Measurements from ENCODE around the gene TULP4.
"Not testable (repeated sequence)": the region's sequence is repeated elsewhere in the genome, so short reads cannot be mapped to it uniquely, and the experiment has no call there.

TULP4 gene

DNA sequence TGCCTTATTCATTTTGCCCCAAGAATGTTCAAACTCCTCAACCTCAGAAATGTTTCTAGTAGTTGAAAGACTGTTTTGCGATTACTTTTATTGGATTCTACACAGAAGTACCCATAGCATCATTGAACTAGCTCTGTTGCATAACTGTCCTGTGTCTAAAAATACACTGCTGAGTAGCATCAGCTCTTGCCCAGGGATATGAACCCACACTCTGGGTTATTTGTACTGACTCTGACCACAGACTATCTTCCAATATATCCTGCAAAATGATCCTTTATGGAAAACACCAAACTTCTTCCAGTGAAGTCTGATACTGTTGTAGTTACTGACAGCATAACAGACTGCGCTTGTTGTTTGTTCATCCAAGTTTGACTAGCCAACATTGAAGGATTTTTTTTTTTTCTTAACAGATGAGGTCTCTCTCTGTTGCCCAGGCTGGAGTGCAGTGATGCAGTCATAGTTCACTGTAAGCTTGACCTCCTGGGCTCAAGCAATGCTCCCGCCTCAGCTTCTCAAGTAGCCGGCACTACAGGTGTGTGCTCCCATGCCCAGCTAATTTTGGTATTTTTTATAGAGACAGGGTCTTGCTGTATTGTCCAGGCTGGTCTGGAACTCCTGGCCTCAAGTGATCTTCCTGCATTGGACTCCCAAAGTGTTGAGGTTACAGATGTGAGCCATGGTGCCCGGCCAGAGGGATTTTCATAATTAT is 49.9 kb downstream of the TULP4 start:
- no peak for DNase-seq

DNA sequence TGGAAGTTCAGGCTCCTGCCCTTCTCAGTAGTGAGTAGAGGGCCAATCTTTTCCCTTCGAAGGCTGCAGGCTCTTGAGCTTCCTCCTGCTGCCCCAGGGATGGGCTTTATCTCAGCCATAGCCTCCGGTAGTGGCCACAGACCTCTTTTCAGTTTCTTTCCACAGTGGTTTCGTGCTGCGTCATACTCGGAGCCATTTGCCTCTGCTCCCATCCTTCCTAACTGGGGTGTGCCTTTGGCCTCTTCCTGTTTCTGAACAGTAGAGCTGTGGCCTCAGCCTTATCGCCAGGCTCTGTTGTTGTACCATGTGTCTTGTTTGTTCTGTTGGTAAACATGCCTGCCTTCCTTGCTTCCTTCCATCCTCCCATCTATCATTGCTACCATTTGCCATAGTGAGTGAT is 54.1 kb downstream of the TULP4 start:
- peak; percentile 14 to 17 for DNase-seq

DNA sequence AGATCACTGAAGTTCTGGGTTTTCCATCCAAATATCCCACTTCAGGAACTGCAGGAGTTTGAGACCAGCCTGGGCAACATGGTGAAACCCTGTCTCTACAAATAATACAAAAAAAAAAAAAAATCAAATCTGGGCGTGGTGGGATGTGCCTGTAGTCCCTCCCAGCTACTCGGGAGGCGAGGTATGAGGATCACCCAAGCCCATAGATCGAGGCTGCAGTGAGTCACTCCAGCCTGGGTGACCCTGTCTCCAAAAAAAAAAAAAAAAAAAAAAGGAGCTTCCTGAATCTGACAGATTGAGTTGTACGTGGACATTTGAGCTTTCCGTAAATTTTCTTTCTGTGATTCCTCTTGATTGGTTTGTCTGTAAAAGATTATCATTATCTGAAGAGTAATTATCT is 55.6 kb downstream of the TULP4 start:
- no peak for DNase-seq

- no peak for DNase-seq
These were observed 57.0 kb downstream of the TULP4 start for GRCh38 chr6:158369241-158369640.

- DNase-seq: no peak
These were observed 58.5 kb downstream of the TULP4 start for GRCh38 chr6:158370805-158371204.

DNA sequence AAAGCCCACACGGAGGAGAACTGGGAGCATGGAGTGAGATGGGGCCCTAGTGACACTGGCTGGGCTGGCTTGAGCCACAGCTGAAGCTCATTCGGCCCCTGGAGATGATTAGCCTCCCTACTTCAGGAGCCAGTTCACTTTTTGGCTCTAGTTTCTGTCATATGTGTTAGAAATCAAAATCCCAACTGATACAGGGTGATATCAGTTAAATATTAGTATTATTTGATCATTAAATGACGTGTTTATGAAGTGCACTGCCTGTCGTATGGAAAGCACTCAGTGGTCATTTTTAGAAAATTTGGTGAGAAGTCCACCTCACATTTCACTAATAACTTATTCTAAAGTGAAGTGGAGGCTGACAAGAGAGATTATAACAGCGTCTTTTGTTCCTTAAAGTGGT is 59.0 kb downstream of the TULP4 start:
- DNase-seq: no peak

GRCh38 chr6:158372574-158372973 is 60.3 kb downstream of the TULP4 start:
- peak; percentile 28 to 48 for DNase-seq

GRCh38 chr6:158373214-158373613 is 60.9 kb downstream of the TULP4 start:
- no peak for DNase-seq

DNA sequence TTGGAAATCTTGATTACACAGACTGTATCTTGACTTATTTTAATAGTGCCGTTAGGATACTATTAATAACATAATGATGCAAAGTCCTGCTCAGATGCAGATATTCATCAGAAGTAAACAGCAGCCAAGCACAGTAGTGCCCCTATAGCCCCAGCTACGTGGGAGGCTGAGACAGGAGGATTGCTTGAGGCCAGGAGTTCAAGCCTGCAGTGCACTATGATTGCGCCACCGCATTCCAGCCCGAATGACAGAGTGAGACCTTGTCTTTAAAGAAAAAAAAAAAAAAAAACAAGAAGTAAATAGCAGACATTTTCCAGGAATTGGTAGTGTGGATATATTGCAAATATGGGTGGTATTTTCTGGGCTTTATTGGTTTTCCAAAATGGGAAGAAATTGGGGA is 61.8 kb downstream of the TULP4 start:
- no peak for DNase-seq

DNA sequence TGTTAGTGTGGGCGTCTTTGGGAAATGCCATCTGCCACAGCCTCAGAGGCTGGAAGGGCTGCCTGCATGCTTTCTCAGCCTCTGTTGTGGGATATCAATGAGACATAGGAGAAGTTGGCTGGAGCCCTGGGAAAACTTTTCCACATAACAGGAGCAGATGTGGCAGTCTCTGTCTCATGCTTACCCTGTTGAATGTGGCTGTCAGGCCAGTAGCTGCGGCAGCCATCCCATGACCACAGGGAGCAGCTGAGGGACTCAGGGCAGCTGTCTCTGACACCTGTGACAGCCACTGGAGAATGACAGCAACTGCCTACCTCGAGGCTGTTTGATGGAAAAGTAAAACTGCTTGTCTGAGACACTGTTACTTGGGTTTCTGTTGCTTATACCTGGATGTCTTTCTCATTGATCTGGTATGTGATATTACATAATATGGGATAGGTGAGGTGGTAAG is 64.4 kb downstream of the TULP4 start:
- DNase-seq: peak in 1 of 2 donors; percentile 23

- no peak for DNase-seq
These were observed 65.6 kb downstream of the TULP4 start for GRCh38 chr6:158377860-158378259.

DNA sequence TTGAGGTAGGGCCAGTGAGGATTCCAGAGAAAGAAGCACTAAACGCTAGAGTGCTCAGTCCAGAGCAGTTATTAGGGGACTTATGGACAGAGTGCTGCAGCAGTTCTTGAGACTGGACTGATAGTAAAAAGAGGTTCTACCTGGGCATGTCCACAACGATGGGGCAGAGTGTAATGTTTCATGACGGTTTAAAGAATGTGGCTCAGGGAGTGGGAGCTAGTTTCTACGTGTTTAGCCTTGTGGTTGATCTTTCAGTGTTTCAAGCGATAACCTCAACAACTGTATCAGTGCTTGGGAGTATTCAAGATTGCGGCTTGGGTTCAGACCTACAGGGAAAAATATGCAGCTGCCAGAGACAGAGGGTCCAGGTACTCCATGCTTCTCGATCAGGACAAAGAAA is 67.1 kb downstream of the TULP4 start:
- DNase-seq: no peak

GRCh38 chr6:158381214-158381613 is 68.9 kb downstream of the TULP4 start:
- no peak for DNase-seq

DNA sequence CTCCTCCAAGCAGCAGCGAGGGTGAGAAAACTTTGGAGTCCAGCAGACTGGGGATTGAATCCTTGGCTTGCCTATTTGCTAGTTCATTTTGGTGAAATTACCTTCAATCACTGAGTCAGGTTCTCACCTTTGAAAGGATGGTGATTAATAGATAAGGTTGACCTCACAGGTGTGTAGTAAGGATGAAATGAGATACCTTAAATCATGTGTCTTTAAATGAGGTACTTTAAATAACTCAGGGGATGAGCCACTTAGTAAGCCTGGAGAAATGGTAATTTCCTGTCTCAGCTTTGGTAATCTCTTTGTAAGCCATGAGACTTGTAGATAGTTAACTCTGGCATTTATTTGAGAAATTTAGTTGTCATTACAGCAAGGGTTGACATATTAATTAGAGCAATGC is 70.2 kb downstream of the TULP4 start:
- no peak for DNase-seq

DNA sequence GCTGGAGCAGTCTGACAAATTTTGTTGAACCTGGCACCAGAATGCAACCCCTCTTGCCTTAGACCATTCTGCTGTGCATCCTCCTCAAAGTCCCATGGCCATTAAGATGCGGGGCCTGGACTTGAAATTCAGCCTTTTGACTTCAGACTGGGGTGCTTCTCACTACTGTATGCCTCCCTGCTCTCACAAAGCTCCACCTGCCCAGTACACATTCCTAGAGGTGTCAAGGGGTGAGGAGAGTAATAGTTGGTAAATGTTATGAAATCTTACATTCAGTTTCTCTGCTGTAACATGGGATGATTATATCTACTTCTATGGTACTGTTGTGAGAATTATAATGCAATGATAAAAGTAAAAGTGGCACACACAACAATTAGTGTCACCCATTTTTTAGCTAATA is 70.8 kb downstream of the TULP4 start:
- DNase-seq: no peak

DNA sequence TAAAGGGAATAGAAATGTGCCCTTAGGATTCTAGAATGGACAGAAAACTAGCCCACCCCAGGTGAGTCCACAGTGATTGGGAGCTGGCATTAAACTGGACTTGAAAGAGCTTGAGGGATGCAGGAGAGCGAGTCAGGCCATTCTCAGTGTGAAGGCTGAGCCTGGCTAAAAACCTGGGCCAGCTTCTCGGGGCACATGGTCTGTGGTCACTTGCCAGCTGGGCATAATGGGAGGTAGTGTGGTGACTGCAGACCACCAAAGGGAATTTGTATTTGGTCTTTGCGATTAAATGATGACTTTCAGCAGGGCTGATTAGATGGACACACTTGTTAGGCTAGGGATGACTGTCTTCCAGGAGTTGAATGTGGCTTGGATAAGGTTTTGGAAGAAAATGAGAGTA is 71.3 kb downstream of the TULP4 start:
- no peak for DNase-seq

- no peak for DNase-seq
These were observed 72.4 kb downstream of the TULP4 start for GRCh38 chr6:158384671-158385110.

- DNase-seq: no peak
These were observed 74.8 kb downstream of the TULP4 start for GRCh38 chr6:158387036-158387435.

DNA sequence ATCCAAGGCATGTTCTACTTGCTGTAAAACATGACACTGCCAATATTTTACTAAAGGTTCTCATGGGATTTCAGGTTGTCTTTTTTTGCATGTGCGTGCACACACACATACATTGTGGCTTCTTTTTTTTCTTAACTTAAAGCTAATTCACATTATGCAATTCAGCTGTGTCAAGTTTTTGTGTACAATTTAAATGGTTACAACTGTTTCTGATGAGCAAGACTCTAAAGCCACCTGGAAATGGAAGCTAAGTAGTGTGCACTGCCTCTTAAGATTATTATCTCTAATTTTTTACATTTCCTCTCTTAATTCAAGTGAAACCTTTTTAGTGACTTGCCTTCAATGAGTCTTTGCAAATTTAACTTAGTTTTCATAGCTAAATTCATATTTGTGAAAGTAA is 75.3 kb downstream of the TULP4 start:
- no peak for DNase-seq

DNA sequence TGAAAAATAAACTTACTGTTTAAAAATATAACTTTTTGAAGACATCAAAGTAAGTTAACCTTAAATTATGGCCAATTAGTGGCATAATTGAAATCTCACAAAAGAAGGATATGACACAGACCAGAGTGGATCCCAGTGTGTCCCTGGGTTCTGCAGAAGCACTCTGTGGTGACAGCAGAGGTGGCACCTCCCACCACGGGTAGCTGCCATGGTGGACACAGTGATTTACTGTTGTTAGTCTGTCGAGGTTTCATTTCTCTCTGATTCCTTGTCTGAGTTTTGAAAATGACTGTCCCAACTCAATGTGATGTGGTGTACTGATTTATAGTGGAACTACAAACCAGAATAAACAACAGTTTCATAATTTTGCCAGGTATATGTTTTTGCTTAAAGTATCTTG is 76.5 kb downstream of the TULP4 start:
- no peak for DNase-seq

DNA sequence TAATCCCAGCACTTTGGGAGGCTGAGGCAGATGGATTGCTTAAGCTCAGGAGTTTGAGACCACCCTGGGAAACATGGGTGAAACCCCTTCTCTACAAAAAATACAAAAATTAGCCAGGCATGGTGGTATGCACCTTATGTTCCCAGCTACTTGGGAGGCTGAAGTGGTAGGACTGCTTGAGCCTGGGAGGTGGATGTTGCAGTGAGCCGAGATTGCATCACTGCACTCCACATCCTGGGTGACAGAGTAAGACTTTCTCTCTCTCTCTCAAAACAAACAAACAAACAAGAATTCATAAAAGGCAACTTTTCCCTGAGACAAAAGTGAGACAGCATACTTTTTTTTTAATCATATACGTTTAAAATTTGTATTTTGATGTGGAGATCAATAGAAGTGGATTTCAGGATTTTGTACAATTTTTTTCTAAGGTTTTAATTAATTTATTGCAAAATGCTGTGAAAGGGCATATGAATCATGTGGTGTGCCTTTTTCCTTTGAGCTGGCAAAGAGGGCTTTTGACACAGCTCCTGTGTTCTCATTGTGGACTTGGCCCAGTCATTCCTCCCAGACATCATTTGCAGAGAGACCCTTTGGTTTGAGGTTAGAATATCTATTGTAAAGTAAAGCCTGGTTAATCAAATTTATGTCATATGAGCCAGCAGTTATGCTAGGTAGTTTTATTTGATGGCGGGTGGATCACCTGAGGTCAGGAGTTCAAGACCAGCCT is 77.1 kb downstream of the TULP4 start:
- no peak for DNase-seq

- no peak for DNase-seq
These were observed 79.0 kb downstream of the TULP4 start for GRCh38 chr6:158391276-158391675.

DNA sequence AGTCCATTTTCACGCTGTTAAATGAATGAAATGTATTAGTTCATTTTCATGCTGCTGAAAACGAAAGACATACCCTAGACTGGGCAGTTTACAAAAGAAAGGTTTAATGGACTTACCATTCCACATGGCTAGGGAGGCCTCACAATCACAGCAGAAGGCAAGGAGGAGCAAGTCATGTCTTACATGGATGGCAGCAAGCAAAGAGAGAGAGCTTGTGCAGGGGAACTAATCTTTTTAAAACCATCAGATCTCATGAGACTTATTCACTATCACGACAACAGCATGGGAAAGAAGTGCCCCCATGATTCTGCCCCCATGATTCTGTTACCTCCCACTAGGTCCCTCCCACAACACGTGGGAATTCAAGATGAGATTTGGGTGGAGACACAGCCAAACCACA is 79.7 kb downstream of the TULP4 start:
- DNase-seq: not testable (repeated sequence)

- DNase-seq: no peak
These were observed 83.9 kb downstream of the TULP4 start for GRCh38 chr6:158396136-158396535.

- no peak for DNase-seq
These were observed 85.3 kb downstream of the TULP4 start for GRCh38 chr6:158397578-158397977.

All from inflammatory macrophage treated with lipopolysaccharide for 1 hour (primary cell).